WTC11 (cell line): ENCODE data around the gene UCP1.

ENCODE experiments used
- ATF6 ChIP-seq: sonication (generic); formaldehyde crosslinking; IDR thresholded peaks from 2 replicates; pipeline ENCODE4 v1.8.1; 2023; ENCODE audit warnings: mild to moderate bottlenecking, missing genetic modification reagents
- ELF4 ChIP-seq: sonication (generic); formaldehyde crosslinking; IDR thresholded peaks from 2 replicates; pipeline ENCODE4 v1.8.1; 2022; ENCODE audit warnings: low read depth, mild to moderate bottlenecking, moderate library complexity, missing genetic modification reagents
- ESRRA ChIP-seq: sonication (generic); formaldehyde crosslinking; IDR thresholded peaks from 2 replicates; pipeline ENCODE4 v1.8.1; 2022; ENCODE audit warnings: mild to moderate bottlenecking, missing genetic modification reagents, borderline replicate concordance
- HMGXB4 ChIP-seq: sonication (generic); formaldehyde crosslinking; IDR thresholded peaks from 2 replicates; pipeline ENCODE4 v1.8.1; 2023; ENCODE audit warnings: mild to moderate bottlenecking, moderate library complexity, missing genetic modification reagents
- ZNF138 ChIP-seq: sonication (generic); formaldehyde crosslinking; conservative IDR thresholded peaks from 2 replicates; pipeline ENCODE4 v1.8.1; 2022; ENCODE audit warnings: mild to moderate bottlenecking, moderate library complexity, missing genetic modification reagents
- ZNF416 ChIP-seq: fragments of 250-450 bp; sonication (Bioruptor Pico); IDR thresholded peaks from 2 replicates; pipeline ENCODE4 v1.9.0; 2021; ENCODE audit warnings: mild to moderate bottlenecking, inconsistent platforms
- TF ChIP-seq, protein P1 (sequence below): fragments of 200-600 bp; IDR thresholded peaks from 2 replicates; pipeline ENCODE4 v1.8.0; 2022; ENCODE audit warnings: antibody characterized with exemption
- TF ChIP-seq, protein P2 (sequence below): sonication (generic); formaldehyde crosslinking; IDR thresholded peaks from 2 replicates; pipeline ENCODE4 v1.8.0; 2023; ENCODE audit warnings: missing genetic modification reagents
- TF ChIP-seq, protein P3 (sequence below): sonication (generic); formaldehyde crosslinking; IDR thresholded peaks from 2 replicates; pipeline ENCODE4 v1.8.0; 2023; ENCODE audit warnings: missing genetic modification reagents, mild to moderate bottlenecking, borderline replicate concordance

DNA sequence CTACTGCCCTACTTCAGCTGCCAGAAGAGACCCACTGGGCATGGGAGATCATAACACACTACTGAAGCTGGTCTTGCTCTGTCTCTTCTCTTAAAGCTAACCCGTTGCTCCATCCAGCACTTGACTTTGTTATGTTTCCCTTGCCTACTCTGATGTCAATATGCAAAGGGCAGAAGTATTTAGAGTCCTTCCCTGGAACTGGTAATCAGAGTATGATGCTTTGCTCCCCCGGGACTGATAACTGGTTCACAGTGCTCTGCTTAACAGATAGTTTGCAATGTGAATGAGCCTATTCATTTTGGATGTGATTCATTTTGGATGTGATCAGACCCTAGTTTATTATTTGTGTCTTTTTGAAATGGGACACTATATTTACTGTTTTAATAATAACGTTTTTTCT lies 12.3 kb upstream of the UCP1 start:
- TF ChIP-seq, protein P1, sequence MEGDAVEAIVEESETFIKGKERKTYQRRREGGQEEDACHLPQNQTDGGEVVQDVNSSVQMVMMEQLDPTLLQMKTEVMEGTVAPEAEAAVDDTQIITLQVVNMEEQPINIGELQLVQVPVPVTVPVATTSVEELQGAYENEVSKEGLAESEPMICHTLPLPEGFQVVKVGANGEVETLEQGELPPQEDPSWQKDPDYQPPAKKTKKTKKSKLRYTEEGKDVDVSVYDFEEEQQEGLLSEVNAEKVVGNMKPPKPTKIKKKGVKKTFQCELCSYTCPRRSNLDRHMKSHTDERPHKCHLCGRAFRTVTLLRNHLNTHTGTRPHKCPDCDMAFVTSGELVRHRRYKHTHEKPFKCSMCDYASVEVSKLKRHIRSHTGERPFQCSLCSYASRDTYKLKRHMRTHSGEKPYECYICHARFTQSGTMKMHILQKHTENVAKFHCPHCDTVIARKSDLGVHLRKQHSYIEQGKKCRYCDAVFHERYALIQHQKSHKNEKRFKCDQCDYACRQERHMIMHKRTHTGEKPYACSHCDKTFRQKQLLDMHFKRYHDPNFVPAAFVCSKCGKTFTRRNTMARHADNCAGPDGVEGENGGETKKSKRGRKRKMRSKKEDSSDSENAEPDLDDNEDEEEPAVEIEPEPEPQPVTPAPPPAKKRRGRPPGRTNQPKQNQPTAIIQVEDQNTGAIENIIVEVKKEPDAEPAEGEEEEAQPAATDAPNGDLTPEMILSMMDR: no peak
- TF ChIP-seq ZNF138 (CRISPR knock-in tag) (no peak), ESRRA (CRISPR knock-in tag) (no peak), HMGXB4 (CRISPR knock-in tag) (no peak), ZNF416 (no peak), ATF6 (CRISPR knock-in tag) (no peak), ELF4 (CRISPR knock-in tag) (no peak)
- TF ChIP-seq, protein P2, sequence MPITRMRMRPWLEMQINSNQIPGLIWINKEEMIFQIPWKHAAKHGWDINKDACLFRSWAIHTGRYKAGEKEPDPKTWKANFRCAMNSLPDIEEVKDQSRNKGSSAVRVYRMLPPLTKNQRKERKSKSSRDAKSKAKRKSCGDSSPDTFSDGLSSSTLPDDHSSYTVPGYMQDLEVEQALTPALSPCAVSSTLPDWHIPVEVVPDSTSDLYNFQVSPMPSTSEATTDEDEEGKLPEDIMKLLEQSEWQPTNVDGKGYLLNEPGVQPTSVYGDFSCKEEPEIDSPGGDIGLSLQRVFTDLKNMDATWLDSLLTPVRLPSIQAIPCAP (CRISPR knock-in tag): no peak
- TF ChIP-seq, protein P3, sequence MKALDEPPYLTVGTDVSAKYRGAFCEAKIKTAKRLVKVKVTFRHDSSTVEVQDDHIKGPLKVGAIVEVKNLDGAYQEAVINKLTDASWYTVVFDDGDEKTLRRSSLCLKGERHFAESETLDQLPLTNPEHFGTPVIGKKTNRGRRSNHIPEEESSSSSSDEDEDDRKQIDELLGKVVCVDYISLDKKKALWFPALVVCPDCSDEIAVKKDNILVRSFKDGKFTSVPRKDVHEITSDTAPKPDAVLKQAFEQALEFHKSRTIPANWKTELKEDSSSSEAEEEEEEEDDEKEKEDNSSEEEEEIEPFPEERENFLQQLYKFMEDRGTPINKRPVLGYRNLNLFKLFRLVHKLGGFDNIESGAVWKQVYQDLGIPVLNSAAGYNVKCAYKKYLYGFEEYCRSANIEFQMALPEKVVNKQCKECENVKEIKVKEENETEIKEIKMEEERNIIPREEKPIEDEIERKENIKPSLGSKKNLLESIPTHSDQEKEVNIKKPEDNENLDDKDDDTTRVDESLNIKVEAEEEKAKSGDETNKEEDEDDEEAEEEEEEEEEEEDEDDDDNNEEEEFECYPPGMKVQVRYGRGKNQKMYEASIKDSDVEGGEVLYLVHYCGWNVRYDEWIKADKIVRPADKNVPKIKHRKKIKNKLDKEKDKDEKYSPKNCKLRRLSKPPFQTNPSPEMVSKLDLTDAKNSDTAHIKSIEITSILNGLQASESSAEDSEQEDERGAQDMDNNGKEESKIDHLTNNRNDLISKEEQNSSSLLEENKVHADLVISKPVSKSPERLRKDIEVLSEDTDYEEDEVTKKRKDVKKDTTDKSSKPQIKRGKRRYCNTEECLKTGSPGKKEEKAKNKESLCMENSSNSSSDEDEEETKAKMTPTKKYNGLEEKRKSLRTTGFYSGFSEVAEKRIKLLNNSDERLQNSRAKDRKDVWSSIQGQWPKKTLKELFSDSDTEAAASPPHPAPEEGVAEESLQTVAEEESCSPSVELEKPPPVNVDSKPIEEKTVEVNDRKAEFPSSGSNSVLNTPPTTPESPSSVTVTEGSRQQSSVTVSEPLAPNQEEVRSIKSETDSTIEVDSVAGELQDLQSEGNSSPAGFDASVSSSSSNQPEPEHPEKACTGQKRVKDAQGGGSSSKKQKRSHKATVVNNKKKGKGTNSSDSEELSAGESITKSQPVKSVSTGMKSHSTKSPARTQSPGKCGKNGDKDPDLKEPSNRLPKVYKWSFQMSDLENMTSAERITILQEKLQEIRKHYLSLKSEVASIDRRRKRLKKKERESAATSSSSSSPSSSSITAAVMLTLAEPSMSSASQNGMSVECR (CRISPR knock-in tag): no peak
